ENCODE data around the gene CST3. TPM values are rescaled to one million over a fixed set of nuclear protein-coding genes. Genes with fewer than 3 reads are reported as not detected.
"Not testable (repeated sequence)": the region's sequence is repeated elsewhere in the genome, so short reads cannot be mapped to it uniquely, and the experiment has no call there.

CST3 gene
- total RNA-seq, 1 experiment from 2014 or later = 181 TPM

DNA sequence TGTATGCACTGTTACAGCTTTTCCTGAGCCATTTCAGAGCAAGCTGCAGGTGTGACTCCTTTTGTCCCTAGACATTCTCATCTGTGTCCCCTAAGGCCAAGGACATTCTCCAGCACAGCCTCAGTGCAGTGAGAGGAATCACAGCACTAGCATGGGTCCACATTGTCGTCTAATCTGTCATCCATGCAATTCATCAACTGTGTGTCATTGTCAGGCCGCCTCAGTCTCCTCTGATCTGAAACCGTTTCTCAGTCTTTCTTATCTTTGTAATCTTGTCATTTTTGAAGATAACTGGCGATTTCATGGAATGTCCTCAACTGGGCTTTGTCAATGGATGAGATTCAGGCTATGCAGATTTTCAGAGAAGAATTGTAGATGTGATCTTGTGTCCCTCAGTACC, 26.3 kb upstream of the CST3 start:
- H2AFZ ChIP-seq (ENCODE audit: low read depth, low read length, poor library complexity, severe bottlenecking); H3K27ac ChIP-seq (ENCODE audit: low read depth, low read length); RAD21 ChIA-PET (ENCODE audit: low non-redundant PET in 1 of 2, low total read pairs in 2 of 2, uncharacterized antibody in 2 of 2, unreplicated experiment in 2 of 2); POLR2A ChIA-PET; H3K4me2 ChIP-seq (ENCODE audit: low read length); H3K4me1 ChIP-seq (ENCODE audit: control insufficient read depth in 1 of 2, insufficient read depth in 2 of 2, low read length in 2 of 2); intact Hi-C loops (cut with micrococcal nuclease); DNase-seq (ENCODE audit: low read depth, low spot score); H4K20me1 ChIP-seq (ENCODE audit: insufficient read depth); BruUV-seq (replicated peaks); H3K9me2 ChIP-seq (ENCODE audit: insufficient read depth); H3K36me3 ChIP-seq (ENCODE audit: control insufficient read depth in 1 of 2, insufficient read depth in 2 of 2, low read length in 2 of 2); H3K27me3 ChIP-seq (ENCODE audit: insufficient read depth, low read length); H3K9me3 ChIP-seq (ENCODE audit: control insufficient read depth in 1 of 2, insufficient read depth in 1 of 2, low read depth in 1 of 2, low read length in 2 of 2); CTCF ChIA-PET; H3K79me2 ChIP-seq (ENCODE audit: insufficient read depth, low read length); ATAC-seq; H3K4me3 ChIP-seq (replicated peaks in 1 of 2; ENCODE audit: low read depth in 1 of 2, low read length in 2 of 2); H3K9ac ChIP-seq (ENCODE audit: low read length): not testable (repeated sequence)

- intact Hi-C loops (cut with micrococcal nuclease) = no loop called here
- H3K9me3 ChIP-seq (ENCODE audit: control insufficient read depth in 1 of 2, insufficient read depth in 1 of 2, low read depth in 1 of 2, low read length in 2 of 2) = no peaks in the 10 kb centered on the region
- ATAC-seq (no peak), DNase-seq (ENCODE audit: low read depth, low spot score) (no peak)
- TF ChIP-seq POLR2A (IDR thresholded peaks at IDR 0.05; ENCODE audit: borderline replicate concordance, extremely low read depth, insufficient read depth, insufficient read length) (no peak), FOSL1 (IDR thresholded peaks at IDR 0.05; ENCODE audit: low read depth) (no peak), SP1 (IDR thresholded peaks at IDR 0.05; ENCODE audit: low read depth) (no peak), EZH2phosphoT487 (IDR thresholded peaks at IDR 0.05; ENCODE audit: borderline replicate concordance) (no peak), ATF3 (IDR thresholded peaks at IDR 0.05) (no peak), JUND (IDR thresholded peaks at IDR 0.05) (no peak), SRF (IDR thresholded peaks at IDR 0.05; ENCODE audit: low read depth) (no peak), SIN3A (IDR thresholded peaks at IDR 0.05; ENCODE audit: low read depth) (no peak), CBX3 (IDR thresholded peaks at IDR 0.05; ENCODE audit: low read depth) (no peak), EZH2 (IDR thresholded peaks at IDR 0.05) (no peak), MAX (IDR thresholded peaks at IDR 0.05) (no peak), CEBPB (IDR thresholded peaks at IDR 0.05; ENCODE audit: low read depth) (no peak)
- TF ChIP-seq, protein P1, sequence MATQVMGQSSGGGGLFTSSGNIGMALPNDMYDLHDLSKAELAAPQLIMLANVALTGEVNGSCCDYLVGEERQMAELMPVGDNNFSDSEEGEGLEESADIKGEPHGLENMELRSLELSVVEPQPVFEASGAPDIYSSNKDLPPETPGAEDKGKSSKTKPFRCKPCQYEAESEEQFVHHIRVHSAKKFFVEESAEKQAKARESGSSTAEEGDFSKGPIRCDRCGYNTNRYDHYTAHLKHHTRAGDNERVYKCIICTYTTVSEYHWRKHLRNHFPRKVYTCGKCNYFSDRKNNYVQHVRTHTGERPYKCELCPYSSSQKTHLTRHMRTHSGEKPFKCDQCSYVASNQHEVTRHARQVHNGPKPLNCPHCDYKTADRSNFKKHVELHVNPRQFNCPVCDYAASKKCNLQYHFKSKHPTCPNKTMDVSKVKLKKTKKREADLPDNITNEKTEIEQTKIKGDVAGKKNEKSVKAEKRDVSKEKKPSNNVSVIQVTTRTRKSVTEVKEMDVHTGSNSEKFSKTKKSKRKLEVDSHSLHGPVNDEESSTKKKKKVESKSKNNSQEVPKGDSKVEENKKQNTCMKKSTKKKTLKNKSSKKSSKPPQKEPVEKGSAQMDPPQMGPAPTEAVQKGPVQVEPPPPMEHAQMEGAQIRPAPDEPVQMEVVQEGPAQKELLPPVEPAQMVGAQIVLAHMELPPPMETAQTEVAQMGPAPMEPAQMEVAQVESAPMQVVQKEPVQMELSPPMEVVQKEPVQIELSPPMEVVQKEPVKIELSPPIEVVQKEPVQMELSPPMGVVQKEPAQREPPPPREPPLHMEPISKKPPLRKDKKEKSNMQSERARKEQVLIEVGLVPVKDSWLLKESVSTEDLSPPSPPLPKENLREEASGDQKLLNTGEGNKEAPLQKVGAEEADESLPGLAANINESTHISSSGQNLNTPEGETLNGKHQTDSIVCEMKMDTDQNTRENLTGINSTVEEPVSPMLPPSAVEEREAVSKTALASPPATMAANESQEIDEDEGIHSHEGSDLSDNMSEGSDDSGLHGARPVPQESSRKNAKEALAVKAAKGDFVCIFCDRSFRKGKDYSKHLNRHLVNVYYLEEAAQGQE (IDR thresholded peaks at IDR 0.05; ENCODE audit: low read depth) = no peak
- H3K9me2 ChIP-seq (ENCODE audit: insufficient read depth) = no peaks in the 10 kb centered on the region
- H3K27ac ChIP-seq (ENCODE audit: low read depth, low read length) = no peak overlapping the region
- ChIA-PET RAD21 (ENCODE audit: low non-redundant PET in 1 of 2, low total read pairs in 2 of 2, uncharacterized antibody in 2 of 2, unreplicated experiment in 2 of 2) (no interaction called here), POLR2A (no interaction called here), CTCF (no interaction called here)
- H3K9ac ChIP-seq (ENCODE audit: low read length) = no peak overlapping the region
- no peaks in the 10 kb centered on the region for H3K36me3 ChIP-seq (ENCODE audit: control insufficient read depth in 1 of 2, insufficient read depth in 2 of 2, low read length in 2 of 2)
- no peak overlapping the region for H3K4me2 ChIP-seq (ENCODE audit: low read length)
- H3K4me1 ChIP-seq (ENCODE audit: control insufficient read depth in 1 of 2, insufficient read depth in 2 of 2, low read length in 2 of 2) = no peaks in the 10 kb centered on the region
- no peaks in the 10 kb centered on the region for H4K20me1 ChIP-seq (ENCODE audit: insufficient read depth)
- H3K79me2 ChIP-seq (ENCODE audit: insufficient read depth, low read length) = no peaks in the 10 kb centered on the region
- no peaks in the 10 kb centered on the region for H3K27me3 ChIP-seq (ENCODE audit: insufficient read depth, low read length)
- no TSS peak for BruUV-seq (replicated peaks)
- no peak overlapping the region for H2AFZ ChIP-seq (ENCODE audit: low read depth, low read length, poor library complexity, severe bottlenecking)
- no peak overlapping the region for H3K4me3 ChIP-seq (replicated peaks in 1 of 2; ENCODE audit: low read depth in 1 of 2, low read length in 2 of 2)
These were observed 25.4 kb upstream of the CST3 start for GRCh38 chr20:23663180-23663579.

Measured in HCT116 (cell line).